Panc1 (cell line): ENCODE results near the gene SRSF1. TPM values are rescaled to one million over a fixed set of nuclear protein-coding genes. Genes with fewer than 3 reads are reported as not detected.

Experiments
- ATAC-seq: fragments of 200-7000 bp; cut with Tn5 transposase; 2 replicates; pipeline ENCODE4 v1.9.1; 2020; ENCODE audit warnings: mild to moderate bottlenecking, moderate library complexity
- BruUV-seq: library from RNA; stranded (reverse); fragments of 400-500 nt; replicated peaks from 2 replicates; lab custom pipeline; 2021; lab: Mats Ljungman, UMichigan
- CTCF ChIA-PET: fragments of 300-600 bp; sonication (Branson Sonifier 250); formaldehyde crosslinking; loops from one replicate; lab custom pipeline; 2022; ENCODE audit warnings: antibody characterized with exemption; lab: Charles Lee
- POLR2A ChIA-PET: fragments of 300-600 bp; sonication (Branson Sonifier 250); formaldehyde crosslinking; loops from one replicate; lab custom pipeline; 2022; ENCODE audit warnings: antibody characterized with exemption; lab: Charles Lee
- DNase-seq: peaks from one replicate; pipeline ENCODE4 v3.0.0-alpha.2; 2010; ENCODE audit warnings: low read depth, low spot score
- H3K27ac ChIP-seq: 2 replicates; pipeline ENCODE4 v1.5.1; 2011; ENCODE audit warnings: mild to moderate bottlenecking, low read length, inconsistent platforms
- H3K27me3 ChIP-seq: fragments of 200-500 bp; sonication (Bioruptor generic); 2 replicates; pipeline ENCODE4 v1.6.0; 2014; ENCODE audit warnings: low read length, inconsistent platforms; ENCODE audit not compliant: control insufficient read depth, insufficient read depth
- H3K36me3 ChIP-seq: fragments of 200-500 bp; sonication (Bioruptor generic); 2 replicates; pipeline ENCODE4 v1.5.1; 2014; ENCODE audit warnings: inconsistent platforms, mild to moderate bottlenecking, low read length, moderate library complexity; ENCODE audit not compliant: control insufficient read depth, insufficient read depth
- H3K4me1 ChIP-seq: 2 replicates; pipeline ENCODE4 v1.5.1; 2011; ENCODE audit warnings: inconsistent platforms, mild to moderate bottlenecking, low read length, moderate library complexity; ENCODE audit not compliant: control insufficient read depth, insufficient read depth
- H3K4me3 ChIP-seq, 2 experiments: 2 replicates each; pipeline ENCODE4 v1.5.1; 2011 to 2012; ENCODE audit warnings: low read depth in 2 of 2, low read length in 2 of 2, mild to moderate bottlenecking in 2 of 2, inconsistent platforms in 1 of 2, moderate library complexity in 1 of 2
- H3K9me3 ChIP-seq: fragments of 200-500 bp; sonication (Bioruptor generic); 2 replicates; pipeline ENCODE4 v1.5.1; 2014; ENCODE audit warnings: low read depth, mild to moderate bottlenecking, inconsistent platforms, low read length, moderate library complexity; ENCODE audit not compliant: control insufficient read depth, insufficient read depth
- POLR2AphosphoS5 ChIP-seq: IDR thresholded peaks from 2 replicates; pipeline ENCODE4 v1.6.1; 2012; ENCODE audit warnings: mild to moderate bottlenecking, low read depth, low read length, moderate library complexity
- REST ChIP-seq, 2 experiments: IDR thresholded peaks; 2 replicates each; pipeline ENCODE4 v1.6.1; 2011 to 2012; ENCODE audit warnings: low read depth in 2 of 2, control low read depth in 1 of 2, low read length in 1 of 2, mild to moderate bottlenecking in 1 of 2, moderate library complexity in 1 of 2; ENCODE audit not compliant: insufficient read depth in 1 of 2
- SIN3A ChIP-seq: IDR thresholded peaks from 2 replicates; pipeline ENCODE4 v1.6.1; 2012; ENCODE audit warnings: low read depth, mild to moderate bottlenecking, low read length, moderate library complexity, borderline replicate concordance; ENCODE audit not compliant: insufficient read depth
- TCF7L2 ChIP-seq: IDR thresholded peaks from 2 replicates; pipeline ENCODE4 v1.6.1; 2011; ENCODE audit warnings: mild to moderate bottlenecking, low read depth, low read length, inconsistent platforms
- in situ Hi-C: cut with HindIII; loops from 2 replicates; pipeline ENCODE4 v1.10.0; 2016; ENCODE audit warnings: low sequenced_read_pairs, low pct_unique_long_range_greater_than_20kb
- intact Hi-C: fragments of 100-400 bp; cut with micrococcal nuclease; formaldehyde crosslinking; loops from one replicate; pipeline ENCODE4 v1.10.0; 2022; ENCODE audit not compliant: unreplicated experiment
- total RNA-seq: library from RNA; stranded (reverse); gene quantifications from one replicate; pipeline ENCODE4 v1.2.1, GENCODE V29; 2021; ENCODE audit not compliant: unreplicated experiment
- TF ChIP-seq, protein P1 (sequence below): fragments of 450-650 bp; IDR thresholded peaks from 2 replicates; pipeline ENCODE4 v1.5.1; 2017; ENCODE audit warnings: mild to moderate bottlenecking

Gene SRSF1
- total RNA-seq, 1 experiment from 2014 or later: 362 TPM

DNA sequence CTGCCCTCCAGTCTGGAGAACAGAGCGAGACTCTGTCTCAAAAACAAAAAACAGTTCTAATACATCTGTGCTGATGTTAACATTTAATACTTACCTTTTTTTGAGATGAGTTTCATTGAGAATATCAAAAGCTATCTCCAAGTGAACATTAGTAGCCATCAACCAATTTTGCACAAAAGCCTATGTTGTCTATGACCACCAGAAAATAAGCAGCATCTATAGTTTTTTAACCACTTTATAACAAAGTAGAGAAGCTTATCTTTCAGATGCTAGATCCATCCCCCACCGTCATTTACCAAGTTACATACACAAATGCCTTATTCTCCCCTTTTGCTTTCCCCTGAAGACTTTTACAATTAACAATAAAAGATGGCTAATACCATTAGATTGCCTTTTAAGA is 4.1 kb downstream of the SRSF1 start:
- H3K9me3 ChIP-seq: no peaks in the 10 kb centered on the region
- TF ChIP-seq SIN3A: no peak
- no peak for TF ChIP-seq TCF7L2
- no peak for TF ChIP-seq REST (IDR thresholded peaks at IDR 0.05; ENCODE audit: insufficient read depth in 1 of 2, low read depth in 2 of 2, low read length in 1 of 2)
- TF ChIP-seq, protein P1, sequence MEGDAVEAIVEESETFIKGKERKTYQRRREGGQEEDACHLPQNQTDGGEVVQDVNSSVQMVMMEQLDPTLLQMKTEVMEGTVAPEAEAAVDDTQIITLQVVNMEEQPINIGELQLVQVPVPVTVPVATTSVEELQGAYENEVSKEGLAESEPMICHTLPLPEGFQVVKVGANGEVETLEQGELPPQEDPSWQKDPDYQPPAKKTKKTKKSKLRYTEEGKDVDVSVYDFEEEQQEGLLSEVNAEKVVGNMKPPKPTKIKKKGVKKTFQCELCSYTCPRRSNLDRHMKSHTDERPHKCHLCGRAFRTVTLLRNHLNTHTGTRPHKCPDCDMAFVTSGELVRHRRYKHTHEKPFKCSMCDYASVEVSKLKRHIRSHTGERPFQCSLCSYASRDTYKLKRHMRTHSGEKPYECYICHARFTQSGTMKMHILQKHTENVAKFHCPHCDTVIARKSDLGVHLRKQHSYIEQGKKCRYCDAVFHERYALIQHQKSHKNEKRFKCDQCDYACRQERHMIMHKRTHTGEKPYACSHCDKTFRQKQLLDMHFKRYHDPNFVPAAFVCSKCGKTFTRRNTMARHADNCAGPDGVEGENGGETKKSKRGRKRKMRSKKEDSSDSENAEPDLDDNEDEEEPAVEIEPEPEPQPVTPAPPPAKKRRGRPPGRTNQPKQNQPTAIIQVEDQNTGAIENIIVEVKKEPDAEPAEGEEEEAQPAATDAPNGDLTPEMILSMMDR: no peak
- TF ChIP-seq POLR2AphosphoS5: no peak
- POLR2A ChIA-PET: no interaction called here
- H3K4me3 ChIP-seq: no peak overlapping the region
- peaks cover 65% of the 10 kb centered on the region for H3K4me1 ChIP-seq
- DNase-seq: no peak
- in situ Hi-C loops (no loop called here), intact Hi-C loops (no loop called here)
- BruUV-seq: no TSS peak
- no peak overlapping the region; the same call in 1 of the 2 replicates for H3K27ac ChIP-seq
- H3K27me3 ChIP-seq: no peaks in the 10 kb centered on the region
- peaks cover 82% of the 10 kb centered on the region for H3K36me3 ChIP-seq
- CTCF ChIA-PET: no interaction called here
- no peak for ATAC-seq

GRCh38 chr17:58002154-58002948 is 4.7 kb downstream of the SRSF1 start:
- no peaks in the 10 kb centered on the region for H3K27me3 ChIP-seq
- no peaks in the 10 kb centered on the region for H3K9me3 ChIP-seq
- intact Hi-C loops: no loop called here
- BruUV-seq: no TSS peak
- peaks cover 65% of the 10 kb centered on the region for H3K4me1 ChIP-seq
- no peak for TF ChIP-seq REST (IDR thresholded peaks at IDR 0.05; ENCODE audit: insufficient read depth in 1 of 2, low read depth in 2 of 2, low read length in 1 of 2)
- no peak overlapping the region for H3K4me3 ChIP-seq
- ATAC-seq (no peak), DNase-seq (no peak)
- POLR2A ChIA-PET: interaction anchor here (0.6 to 0.7 kb wide), 3 partner anchors 78 to 142 kb away, joined by 3 to 6 read pairs (median 4); no protein-coding TSS in a partner anchor
- CTCF ChIA-PET: interaction anchor here (0.6 kb wide), 1 partner anchor 54 kb away, joined by 3 read pairs; no protein-coding TSS in a partner anchor
- H3K27ac ChIP-seq: no peak overlapping the region
- in situ Hi-C loops: no loop called here
- peaks cover 84% of the 10 kb centered on the region for H3K36me3 ChIP-seq
